Ecto neural progenitor cell (in vitro differentiated cells): ENCODE results near the gene TMEM44.
"Not testable (repeated sequence)": the region's sequence is repeated elsewhere in the genome, so short reads cannot be mapped to it uniquely, and the experiment has no call there.

Experiments used
- DNase-seq: peaks from one replicate; pipeline ENCODE4 v3.0.0-alpha.2; 2018; ENCODE audit warnings: low spot score

TMEM44 gene

GRCh38 chr3:194610689-194611088 lies 22.5 kb downstream of the TMEM44 start:
- DNase-seq = no peak

- DNase-seq = no peak
Measured at GRCh38 chr3:194609601-194610000, 23.6 kb downstream of the TMEM44 start.

- DNase-seq = no peak
Measured at GRCh38 chr3:194608981-194609380, 24.2 kb downstream of the TMEM44 start.

- no peak for DNase-seq
Measured at GRCh38 chr3:194607592-194608389, 25.4 kb downstream of the TMEM44 start.

GRCh38 chr3:194606941-194607340 lies 26.3 kb downstream of the TMEM44 start:
- no peak for DNase-seq

- DNase-seq = no peak
Measured at GRCh38 chr3:194606163-194606562, 27.1 kb downstream of the TMEM44 start.

- not testable (repeated sequence) for DNase-seq
Measured at GRCh38 chr3:194605314-194605713, 27.9 kb downstream of the TMEM44 start.

- DNase-seq = no peak
Measured at GRCh38 chr3:194604837-194605236, 28.4 kb downstream of the TMEM44 start.

GRCh38 chr3:194604126-194604525 lies 29.1 kb downstream of the TMEM44 start:
- no peak for DNase-seq

GRCh38 chr3:194602669-194603171 lies 30.5 kb downstream of the TMEM44 start:
- DNase-seq = no peak

- no peak for DNase-seq
Measured at GRCh38 chr3:194598771-194599557, 34.3 kb downstream of the TMEM44 start.

GRCh38 chr3:194596906-194597305 lies 36.3 kb downstream of the TMEM44 start:
- DNase-seq = no peak

GRCh38 chr3:194592798-194593752 lies 40.1 kb downstream of the TMEM44 start:
- DNase-seq = no peak

GRCh38 chr3:194588741-194589140 lies 44.5 kb downstream of the TMEM44 start:
- DNase-seq = no peak

- DNase-seq = no peak
Measured at GRCh38 chr3:194588236-194588635, 45.0 kb downstream of the TMEM44 start.

GRCh38 chr3:194587438-194587931 lies 45.7 kb downstream of the TMEM44 start:
- DNase-seq = no peak

GRCh38 chr3:194586836-194587235 lies 46.4 kb downstream of the TMEM44 start:
- no peak for DNase-seq

- DNase-seq = no peak
Measured at GRCh38 chr3:194585880-194586281, 47.3 kb downstream of the TMEM44 start.

GRCh38 chr3:194584866-194585265 lies 48.4 kb downstream of the TMEM44 start:
- DNase-seq = no peak

GRCh38 chr3:194584320-194584776 lies 48.9 kb downstream of the TMEM44 start:
- no peak for DNase-seq

- no peak for DNase-seq
Measured at GRCh38 chr3:194582196-194582905, 50.9 kb downstream of the TMEM44 start.
